ENCODE measurements around the gene NARF.

DNA sequence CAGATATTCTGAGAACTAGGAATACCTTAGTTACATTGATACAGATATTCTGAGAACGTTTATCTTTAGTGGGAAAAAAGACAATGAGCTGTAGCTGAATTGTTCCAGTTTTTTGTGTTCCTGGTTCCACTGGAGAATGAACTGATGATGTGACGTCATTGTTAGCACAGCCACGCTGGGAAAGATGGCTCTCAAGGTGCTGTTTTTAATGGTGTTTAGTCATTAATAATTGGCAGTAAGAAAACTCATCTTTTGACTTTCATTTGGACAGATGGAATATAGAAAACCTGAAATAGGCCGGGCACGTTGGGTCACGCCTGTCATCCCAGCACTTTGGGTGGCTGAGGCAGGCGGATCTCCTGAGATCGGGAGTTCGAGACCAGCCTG is 71.4 kb downstream of the NARF start:
- no peak for TF ChIP-seq POLR2A (IDR thresholded peaks at IDR 0.05; ENCODE audit: low read depth, low read length)
- TF ChIP-seq POLR2AphosphoS5 (IDR thresholded peaks at IDR 0.05; ENCODE audit: low read depth, low read length) = no peak
- no peak for TF ChIP-seq POU2F2 (IDR thresholded peaks at IDR 0.05; ENCODE audit: low read depth, low read length)
- no peak for TF ChIP-seq SPI1 (IDR thresholded peaks at IDR 0.05; ENCODE audit: low read depth, low read length)
- no peak for TF ChIP-seq TAF1 (IDR thresholded peaks at IDR 0.05; ENCODE audit: low read depth, low read length)
- no peak for TF ChIP-seq PAX5 (IDR thresholded peaks at IDR 0.05; ENCODE audit: insufficient read depth, low read length, severe bottlenecking)

All from GM12891 (cell line).